ENCODE measurements around the gene CIROP. TPM values are rescaled to one million over a fixed set of nuclear protein-coding genes. Genes with fewer than 3 reads are reported as not detected.

Gene CIROP
- polyA plus RNA-seq, 3 donors, result not detected

GRCh38 chr14:23101986-23102625 lies 2.7 kb downstream of the CIROP start:
- no peak for DNase-seq (ENCODE audit: extremely low read depth in 1 of 11, low read depth in 9 of 11, low spot score in 4 of 11)

GRCh38 chr14:23101213-23101970 lies 3.4 kb downstream of the CIROP start:
- DNase-seq (ENCODE audit: extremely low read depth in 1 of 11, low read depth in 9 of 11, low spot score in 4 of 11), result no peak

- no peak for DNase-seq (ENCODE audit: extremely low read depth in 1 of 11, low read depth in 9 of 11, low spot score in 4 of 11)
Measured at GRCh38 chr14:23099212-23099861, 5.5 kb downstream of the CIROP start.

- no peak for DNase-seq (ENCODE audit: extremely low read depth in 1 of 11, low read depth in 9 of 11, low spot score in 4 of 11)
Measured at GRCh38 chr14:23097786-23098185, 7.0 kb downstream of the CIROP start.

GRCh38 chr14:23095196-23096108 lies 9.3 kb downstream of the CIROP start, which contains the start of gene C14orf119:
Gene C14orf119 (plus strand): TSS chr14:23095505. CDS start chr14:23097659, 2,154 bp downstream.
- peak; percentile 98 to 100 (median 100) for DNase-seq (ENCODE audit: extremely low read depth in 1 of 11, low read depth in 9 of 11, low spot score in 4 of 11)

GRCh38 chr14:23094666-23095195 lies 10.1 kb downstream of the CIROP start, which contains the start of gene ACIN1:
Gene ACIN1 (minus strand): TSS chr14:23095136. CDS start chr14:23095112, 24 bp downstream.
- peak in 10 of 11 donors; percentile 74 to 89 (median 81) for DNase-seq (ENCODE audit: extremely low read depth in 1 of 11, low read depth in 9 of 11, low spot score in 4 of 11)

- no peak for DNase-seq (ENCODE audit: extremely low read depth in 1 of 11, low read depth in 9 of 11, low spot score in 4 of 11)
Measured at GRCh38 chr14:23093991-23094665, 10.7 kb downstream of the CIROP start.

GRCh38 chr14:23093526-23093925 lies 11.3 kb downstream of the CIROP start:
- DNase-seq (ENCODE audit: extremely low read depth in 1 of 11, low read depth in 9 of 11, low spot score in 4 of 11), result no peak

GRCh38 chr14:23093104-23093503 lies 11.7 kb downstream of the CIROP start:
- DNase-seq (ENCODE audit: extremely low read depth in 1 of 11, low read depth in 9 of 11, low spot score in 4 of 11), result no peak

- DNase-seq (ENCODE audit: extremely low read depth in 1 of 11, low read depth in 9 of 11, low spot score in 4 of 11), result no peak
Measured at GRCh38 chr14:23091294-23092225, 13.2 kb downstream of the CIROP start.

- no peak for DNase-seq (ENCODE audit: extremely low read depth in 1 of 11, low read depth in 9 of 11, low spot score in 4 of 11)
Measured at GRCh38 chr14:23090254-23090636, 14.5 kb downstream of the CIROP start.

- no peak for DNase-seq (ENCODE audit: extremely low read depth in 1 of 11, low read depth in 9 of 11, low spot score in 4 of 11)
Measured at GRCh38 chr14:23089498-23090253, 15.1 kb downstream of the CIROP start.

- DNase-seq (ENCODE audit: extremely low read depth in 1 of 11, low read depth in 9 of 11, low spot score in 4 of 11), result no peak
Measured at GRCh38 chr14:23086565-23086964, 18.2 kb downstream of the CIROP start.

- no peak for DNase-seq (ENCODE audit: extremely low read depth in 1 of 11, low read depth in 9 of 11, low spot score in 4 of 11)
Measured at GRCh38 chr14:23085458-23085857, 19.3 kb downstream of the CIROP start.

GRCh38 chr14:23080474-23080873 lies 24.3 kb downstream of the CIROP start:
- no peak for DNase-seq (ENCODE audit: extremely low read depth in 1 of 11, low read depth in 9 of 11, low spot score in 4 of 11)

- DNase-seq (ENCODE audit: extremely low read depth in 1 of 11, low read depth in 9 of 11, low spot score in 4 of 11), result no peak
Measured at GRCh38 chr14:23079716-23080115, 25.1 kb downstream of the CIROP start.
